Medulla oblongata (tissue), 1 donor: ENCODE measurements around the gene DIO3.

ENCODE experiments used
- DNase-seq: peaks from one replicate; pipeline ENCODE4 v3.0.0-alpha.2; 2015; ENCODE audit errors: extremely low spot score

Gene DIO3

GRCh38 chr14:101598159-101598558, 36.9 kb downstream of the DIO3 start:
- DNase-seq: no peak

GRCh38 chr14:101598571-101599233, 37.4 kb downstream of the DIO3 start:
- DNase-seq: no peak

- DNase-seq: no peak
Observed at GRCh38 chr14:101599234-101599885, 38.1 kb downstream of the DIO3 start.

- DNase-seq: no peak
Observed at GRCh38 chr14:101600336-101600890, 39.1 kb downstream of the DIO3 start.

- DNase-seq: no peak
Observed at GRCh38 chr14:101600891-101601605, 39.8 kb downstream of the DIO3 start.

- no peak for DNase-seq
Observed at GRCh38 chr14:101601606-101602465, 40.5 kb downstream of the DIO3 start.

GRCh38 chr14:101602466-101602840, 41.2 kb downstream of the DIO3 start:
- DNase-seq: no peak

- DNase-seq: no peak
Observed at GRCh38 chr14:101603096-101603495, 41.8 kb downstream of the DIO3 start.

- no peak for DNase-seq
Observed at GRCh38 chr14:101604228-101604934, 43.1 kb downstream of the DIO3 start.

GRCh38 chr14:101604935-101605780, 43.9 kb downstream of the DIO3 start:
- DNase-seq: no peak

GRCh38 chr14:101605836-101606235, 44.5 kb downstream of the DIO3 start:
- no peak for DNase-seq
